HCT116 (cell line): ENCODE data around the gene DLG2. TPM values are rescaled to one million over a fixed set of nuclear protein-coding genes. Genes with fewer than 3 reads are reported as not detected.

Source experiments
- ATAC-seq: fragments of 200-7000 bp; cut with Tn5 transposase; 2 replicates; pipeline ENCODE4 v1.9.1; 2020; ENCODE audit warnings: mild to moderate bottlenecking, moderate library complexity
- BruUV-seq: library from RNA; stranded (reverse); fragments of 400-500 nt; replicated peaks from 2 replicates; lab custom pipeline; 2021; lab: Mats Ljungman, UMichigan
- CTCF ChIA-PET: fragments of 300-600 bp; sonication (Branson Sonifier 250); formaldehyde crosslinking; loops from one replicate; lab custom pipeline; 2021; ENCODE audit warnings: antibody characterized with exemption; lab: Charles Lee
- POLR2A ChIA-PET: fragments of 300-600, 350-600 bp; sonication (Branson Sonifier 250); formaldehyde crosslinking; loops from one replicate; lab custom pipeline; 2021; ENCODE audit warnings: antibody characterized with exemption; lab: Charles Lee
- RAD21 ChIA-PET, 2 experiments: fragments of 300-600 bp; sonication (Branson Sonifier 250); formaldehyde crosslinking; loops; one replicate each; lab custom pipeline; 2023; ENCODE audit warnings: low total read pairs in 2 of 2; ENCODE audit not compliant: uncharacterized antibody in 2 of 2, unreplicated experiment in 2 of 2, low non-redundant PET in 1 of 2; lab: Charles Lee
- DNase-seq: peaks from one replicate; pipeline ENCODE4 v3.0.0-alpha.2; 2010; ENCODE audit warnings: low read depth, low spot score
- H2AFZ ChIP-seq: fragments of 200-600 bp; shearing (Covaris generic), sonication (generic); 2 replicates; pipeline ENCODE4 v1.6.1; 2017; ENCODE audit warnings: low read depth, mixed run types, mixed read lengths, antibody characterized with exemption, low read length; ENCODE audit not compliant: poor library complexity, severe bottlenecking
- H3K27ac ChIP-seq: 2 replicates; pipeline ENCODE4 v1.5.1; 2012; ENCODE audit warnings: low read depth, low read length
- H3K27me3 ChIP-seq: fragments of 200-600 bp; sonication (generic); 2 replicates; pipeline ENCODE4 v1.6.1; 2016; ENCODE audit warnings: mixed run types, low read length, mixed read lengths; ENCODE audit not compliant: insufficient read depth
- H3K36me3 ChIP-seq, 2 experiments: fragments of 200-500 bp in 1 of 2; fragments of 200-600 bp in 1 of 2; sonication (Bioruptor generic) in 1 of 2; sonication (generic) in 1 of 2; 2 replicates each; pipeline versions ENCODE4 v1.5.1 to v1.6.1; 2014 to 2016; ENCODE audit warnings: low read length in 2 of 2, inconsistent platforms in 1 of 2, mixed read lengths in 1 of 2, mixed run types in 1 of 2; ENCODE audit not compliant: insufficient read depth in 2 of 2, control insufficient read depth in 1 of 2
- H3K4me1 ChIP-seq, 2 experiments: fragments of 200-600 bp in 1 of 2; sonication (generic) in 1 of 2; 2 replicates each; pipeline versions ENCODE4 v1.5.1 to v1.6.1; 2012 to 2017; ENCODE audit warnings: low read length in 2 of 2, inconsistent platforms in 1 of 2, mild to moderate bottlenecking in 1 of 2, mixed read lengths in 1 of 2, mixed run types in 1 of 2, moderate library complexity in 1 of 2; ENCODE audit not compliant: insufficient read depth in 2 of 2, control insufficient read depth in 1 of 2
- H3K4me2 ChIP-seq: fragments of 200-600 bp; sonication (generic); 2 replicates; pipeline ENCODE4 v1.6.1; 2017; ENCODE audit warnings: mixed run types, low read length, mixed read lengths
- H3K4me3 ChIP-seq, 2 experiments: fragments of 200-600 bp in 1 of 2; sonication (generic) in 1 of 2; replicated peaks in 1 of 2; 2 replicates each; pipeline ENCODE4 v1.5.1; 2011 to 2016; ENCODE audit warnings: low read length in 2 of 2, control low read depth in 1 of 2, low read depth in 1 of 2, mild to moderate bottlenecking in 1 of 2, mixed read lengths in 1 of 2, mixed run types in 1 of 2
- H3K79me2 ChIP-seq: fragments of 200-600 bp; sonication (generic); 2 replicates; pipeline ENCODE4 v1.6.1; 2017; ENCODE audit warnings: mild to moderate bottlenecking, mixed run types, low read length, moderate library complexity, mixed read lengths; ENCODE audit not compliant: insufficient read depth
- H3K9ac ChIP-seq: fragments of 200-600 bp; sonication (generic); 2 replicates; pipeline ENCODE4 v1.6.1; 2016; ENCODE audit warnings: low read length, mixed read lengths
- H3K9me2 ChIP-seq: fragments of 200-600 bp; sonication (generic), shearing (Covaris generic); 2 replicates; pipeline ENCODE4 v1.6.1; 2017; ENCODE audit warnings: mixed run types, mild to moderate bottlenecking, moderate library complexity; ENCODE audit not compliant: insufficient read depth
- H3K9me3 ChIP-seq, 2 experiments: fragments of 200-500 bp in 1 of 2; fragments of 200-600 bp in 1 of 2; sonication (Bioruptor generic) in 1 of 2; sonication (generic) in 1 of 2; 2 replicates each; pipeline ENCODE4 v1.6.1; 2014 to 2017; ENCODE audit warnings: low read length in 2 of 2, mixed read lengths in 2 of 2, inconsistent platforms in 1 of 2, low read depth in 1 of 2, mild to moderate bottlenecking in 1 of 2, mixed run types in 1 of 2, moderate library complexity in 1 of 2; ENCODE audit not compliant: control insufficient read depth in 1 of 2, insufficient read depth in 1 of 2
- H4K20me1 ChIP-seq: fragments of 200-600 bp; sonication (generic), shearing (Covaris generic); 2 replicates; pipeline ENCODE4 v1.6.1; 2017; ENCODE audit warnings: mixed run types, mild to moderate bottlenecking, moderate library complexity; ENCODE audit not compliant: insufficient read depth
- CEBPB ChIP-seq: IDR thresholded peaks from 2 replicates; pipeline ENCODE4 v1.6.1; 2012; ENCODE audit warnings: low read depth
- EGR1 ChIP-seq: IDR thresholded peaks from 2 replicates; pipeline ENCODE4 v1.6.1; 2012; ENCODE audit warnings: low read depth
- ELF1 ChIP-seq: IDR thresholded peaks from 2 replicates; pipeline ENCODE4 v1.6.1; 2012; ENCODE audit warnings: low read depth, borderline replicate concordance
- EZH2 ChIP-seq: fragments of 200-600 bp; sonication (generic); IDR thresholded peaks from 2 replicates; pipeline ENCODE4 v1.6.1; 2017; ENCODE audit warnings: antibody characterized with exemption, mixed run types
- FOSL1 ChIP-seq: IDR thresholded peaks from 2 replicates; pipeline ENCODE4 v1.6.1; 2012; ENCODE audit warnings: low read depth
- JUND ChIP-seq: IDR thresholded peaks from 2 replicates; pipeline ENCODE4 v1.6.1; 2012
- POLR2A ChIP-seq: IDR thresholded peaks from 2 replicates; pipeline ENCODE4 v1.7.0; 2011; ENCODE audit warnings: borderline replicate concordance; ENCODE audit not compliant: insufficient read depth, insufficient read length; ENCODE audit errors: extremely low read depth
- POLR2AphosphoS5 ChIP-seq: IDR thresholded peaks from 2 replicates; pipeline ENCODE4 v1.6.1; 2011; ENCODE audit warnings: mild to moderate bottlenecking, low read depth, low read length, moderate library complexity
- RAD21 ChIP-seq: IDR thresholded peaks from 2 replicates; pipeline ENCODE4 v1.6.1; 2012; ENCODE audit warnings: low read depth, mild to moderate bottlenecking
- SIN3A ChIP-seq: IDR thresholded peaks from 2 replicates; pipeline ENCODE4 v1.6.1; 2012; ENCODE audit warnings: low read depth
- SRF ChIP-seq: IDR thresholded peaks from 2 replicates; pipeline ENCODE4 v1.6.1; 2012; ENCODE audit warnings: low read depth
- TCF7L2 ChIP-seq: IDR thresholded peaks from 2 replicates; pipeline ENCODE4 v1.7.0; 2011; ENCODE audit warnings: borderline replicate concordance, inconsistent platforms; ENCODE audit not compliant: insufficient read depth, insufficient read length; ENCODE audit errors: extremely low read depth
- YY1 ChIP-seq: IDR thresholded peaks from 2 replicates; pipeline ENCODE4 v1.6.1; 2011; ENCODE audit warnings: low read length, low read depth, moderate library complexity, mild to moderate bottlenecking; ENCODE audit not compliant: insufficient replicate concordance; ENCODE audit errors: extremely low read depth
- ZFX ChIP-seq: fragments of 450-650 bp; IDR thresholded peaks from 2 replicates; pipeline ENCODE4 v1.6.1; 2017
- ZNF274 ChIP-seq: fragments of 200-500 bp; sonication (Bioruptor generic); IDR thresholded peaks from 2 replicates; pipeline ENCODE4 v1.6.1; 2014; ENCODE audit warnings: mild to moderate bottlenecking, low read depth, low read length, inconsistent platforms
- intact Hi-C: fragments of 100-400 bp; cut with micrococcal nuclease; formaldehyde crosslinking; loops from 2 replicates; pipeline ENCODE4 v1.10.0; 2022
- total RNA-seq: library from RNA; stranded (reverse); gene quantifications from one replicate; pipeline ENCODE4 v1.2.1, GENCODE V29; 2021; ENCODE audit not compliant: unreplicated experiment
- TF ChIP-seq, protein P1 (sequence below): IDR thresholded peaks from 2 replicates; pipeline ENCODE4 v1.6.1; 2011; ENCODE audit warnings: mild to moderate bottlenecking, low read length, moderate library complexity; ENCODE audit not compliant: insufficient replicate concordance; ENCODE audit errors: extremely low read depth
- TF ChIP-seq, protein P2 (sequence below), 3 experiments: fragments of 200-600 bp in 1 of 3; sonication (generic) in 1 of 3; IDR thresholded peaks in 2 of 3; conservative IDR thresholded peaks in 1 of 3; 2 replicates each; pipeline ENCODE4 v1.5.1; 2012 to 2017; ENCODE audit warnings: low read depth in 2 of 3, low read length in 2 of 3, antibody characterized with exemption in 1 of 3, borderline replicate concordance in 1 of 3, control low read depth in 1 of 3, mild to moderate bottlenecking in 1 of 3, mixed read lengths in 1 of 3, mixed run types in 1 of 3, moderate library complexity in 1 of 3; ENCODE audit not compliant: insufficient read depth in 1 of 3

Gene DLG2
- total RNA-seq, 1 experiment from 2014 or later, result 2.4 TPM

DNA sequence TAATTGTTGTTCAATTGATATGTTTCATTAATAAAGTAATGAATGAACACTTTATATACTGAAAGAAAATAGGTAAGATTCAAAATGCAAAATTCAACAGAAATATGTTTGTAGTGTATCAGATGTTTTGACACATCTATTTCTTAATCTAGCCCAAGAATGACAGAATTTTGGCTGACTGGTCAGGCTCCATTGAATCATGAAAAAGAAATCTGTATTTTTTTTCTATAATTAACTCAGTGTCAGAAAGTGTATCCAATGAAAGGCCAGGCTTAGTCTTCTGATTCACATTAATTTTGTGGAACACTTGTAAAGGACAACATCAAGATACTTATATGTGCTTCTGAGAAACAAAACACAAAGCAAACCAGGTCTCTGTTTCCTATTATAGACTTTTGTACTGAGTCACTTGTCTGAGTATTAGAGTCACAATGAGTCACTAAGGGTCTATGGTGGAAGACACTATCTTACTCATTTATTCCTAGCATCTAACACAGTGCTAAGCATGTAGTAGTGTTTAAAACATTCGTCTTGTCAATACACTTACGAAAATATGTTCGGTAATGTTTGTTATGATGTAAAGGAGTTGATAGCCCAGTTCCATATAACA is 2043.3 kb downstream of the DLG2 start:
- Histone ChIP-seq H3K4me1 (no peaks in the 10 kb centered on the region), H3K9me2 (no peaks in the 10 kb centered on the region), H3K9me3 (no peaks in the 10 kb centered on the region), H4K20me1 (no peaks in the 10 kb centered on the region), H3K4me2 (no peak overlapping the region), H3K27me3 (peaks cover 4% of the 10 kb centered on the region), H3K79me2 (no peaks in the 10 kb centered on the region), H3K9ac (no peak overlapping the region), H3K4me3 (no peak overlapping the region), H3K27ac (no peak overlapping the region), H3K36me3 (no peaks in the 10 kb centered on the region), H2AFZ (no peak overlapping the region)
- ChIA-PET POLR2A (no interaction called here), CTCF (no interaction called here), RAD21 (no interaction called here)
- intact Hi-C loops, result no loop called here
- DNase-seq, result no peak
- BruUV-seq, result no TSS peak
- ATAC-seq, result no peak
- no peak for TF ChIP-seq SIN3A
- TF ChIP-seq CEBPB, result no peak
- no peak for TF ChIP-seq SRF
- peak; percentile 24; the same call in 1 of the 2 replicates for TF ChIP-seq FOSL1
- no peak for TF ChIP-seq ZNF274
- TF ChIP-seq EZH2, result no peak

DNA sequence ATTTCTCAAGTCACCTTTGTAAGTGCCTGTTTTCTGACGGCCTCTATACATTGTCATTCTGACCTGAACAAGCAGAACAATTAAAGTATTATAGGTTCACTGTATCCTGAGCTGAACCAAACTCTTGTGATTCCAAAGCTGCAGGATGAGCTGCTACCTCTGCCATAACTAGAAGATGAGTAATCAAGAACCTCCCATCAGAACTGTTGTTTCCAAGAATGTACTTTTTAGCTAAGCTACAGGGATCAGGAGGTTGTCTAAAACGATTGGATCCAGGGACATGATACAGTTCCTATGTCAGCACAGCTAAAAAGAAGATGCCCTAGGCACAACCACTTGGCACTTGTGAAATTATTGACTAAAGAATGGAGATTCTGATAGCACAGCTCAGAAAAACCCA is 2052.6 kb downstream of the DLG2 start:
- no peak for DNase-seq
- H3K27me3 ChIP-seq, result peaks cover 8% of the 10 kb centered on the region

More for the DNA sequence above, 2052.6 kb downstream of the DLG2 start:
- Histone ChIP-seq H2AFZ (no peak overlapping the region), H3K27ac (no peak overlapping the region), H3K9me2 (no peaks in the 10 kb centered on the region), H3K4me3 (no peak overlapping the region), H3K4me2 (no peak overlapping the region), H3K4me1 (no peaks in the 10 kb centered on the region), H3K79me2 (no peaks in the 10 kb centered on the region), H4K20me1 (no peaks in the 10 kb centered on the region), H3K9ac (no peak overlapping the region), H3K9me3 (no peaks in the 10 kb centered on the region), H3K36me3 (no peaks in the 10 kb centered on the region)
- TF ChIP-seq ELF1 (no peak), POLR2AphosphoS5 (no peak), TCF7L2 (no peak), POLR2A (no peak), ZFX (no peak), RAD21 (no peak), SIN3A (no peak), ZNF274 (no peak), EZH2 (no peak), JUND (no peak), EGR1 (no peak), YY1 (no peak)
- TF ChIP-seq, protein P1, sequence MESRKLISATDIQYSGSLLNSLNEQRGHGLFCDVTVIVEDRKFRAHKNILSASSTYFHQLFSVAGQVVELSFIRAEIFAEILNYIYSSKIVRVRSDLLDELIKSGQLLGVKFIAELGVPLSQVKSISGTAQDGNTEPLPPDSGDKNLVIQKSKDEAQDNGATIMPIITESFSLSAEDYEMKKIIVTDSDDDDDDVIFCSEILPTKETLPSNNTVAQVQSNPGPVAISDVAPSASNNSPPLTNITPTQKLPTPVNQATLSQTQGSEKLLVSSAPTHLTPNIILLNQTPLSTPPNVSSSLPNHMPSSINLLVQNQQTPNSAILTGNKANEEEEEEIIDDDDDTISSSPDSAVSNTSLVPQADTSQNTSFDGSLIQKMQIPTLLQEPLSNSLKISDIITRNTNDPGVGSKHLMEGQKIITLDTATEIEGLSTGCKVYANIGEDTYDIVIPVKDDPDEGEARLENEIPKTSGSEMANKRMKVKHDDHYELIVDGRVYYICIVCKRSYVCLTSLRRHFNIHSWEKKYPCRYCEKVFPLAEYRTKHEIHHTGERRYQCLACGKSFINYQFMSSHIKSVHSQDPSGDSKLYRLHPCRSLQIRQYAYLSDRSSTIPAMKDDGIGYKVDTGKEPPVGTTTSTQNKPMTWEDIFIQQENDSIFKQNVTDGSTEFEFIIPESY, result no peak
- TF ChIP-seq, protein P2, sequence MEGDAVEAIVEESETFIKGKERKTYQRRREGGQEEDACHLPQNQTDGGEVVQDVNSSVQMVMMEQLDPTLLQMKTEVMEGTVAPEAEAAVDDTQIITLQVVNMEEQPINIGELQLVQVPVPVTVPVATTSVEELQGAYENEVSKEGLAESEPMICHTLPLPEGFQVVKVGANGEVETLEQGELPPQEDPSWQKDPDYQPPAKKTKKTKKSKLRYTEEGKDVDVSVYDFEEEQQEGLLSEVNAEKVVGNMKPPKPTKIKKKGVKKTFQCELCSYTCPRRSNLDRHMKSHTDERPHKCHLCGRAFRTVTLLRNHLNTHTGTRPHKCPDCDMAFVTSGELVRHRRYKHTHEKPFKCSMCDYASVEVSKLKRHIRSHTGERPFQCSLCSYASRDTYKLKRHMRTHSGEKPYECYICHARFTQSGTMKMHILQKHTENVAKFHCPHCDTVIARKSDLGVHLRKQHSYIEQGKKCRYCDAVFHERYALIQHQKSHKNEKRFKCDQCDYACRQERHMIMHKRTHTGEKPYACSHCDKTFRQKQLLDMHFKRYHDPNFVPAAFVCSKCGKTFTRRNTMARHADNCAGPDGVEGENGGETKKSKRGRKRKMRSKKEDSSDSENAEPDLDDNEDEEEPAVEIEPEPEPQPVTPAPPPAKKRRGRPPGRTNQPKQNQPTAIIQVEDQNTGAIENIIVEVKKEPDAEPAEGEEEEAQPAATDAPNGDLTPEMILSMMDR (IDR thresholded peaks at IDR 0.05 in 2 of 3, conservative IDR thresholded peaks at IDR 0.05 in 1 of 3; ENCODE audit: borderline replicate concordance in 1 of 3, insufficient read depth in 1 of 3, low read depth in 2 of 3, low read length in 2 of 3), result no peak
- intact Hi-C loops, result no loop called here
- ChIA-PET RAD21 (no interaction called here), POLR2A (no interaction called here), CTCF (no interaction called here)
- no peak for ATAC-seq
- BruUV-seq, result no TSS peak
